Fibroblast of mammary gland (primary cell): ENCODE results near the gene EEFSEC.

Experiments
- DNase-seq: peaks from one replicate; pipeline ENCODE4 v3.0.0-alpha.2; 2010; ENCODE audit warnings: low read depth
- H3K4me3 ChIP-seq: 2 replicates; pipeline ENCODE4 v1.5.1; 2011; ENCODE audit warnings: low read depth, mild to moderate bottlenecking, low read length, moderate library complexity; ENCODE audit not compliant: control insufficient read depth
- TF ChIP-seq, protein P1 (sequence below): conservative IDR thresholded peaks from 2 replicates; pipeline ENCODE4 v1.5.1; 2011; ENCODE audit warnings: low read depth, low read length, inconsistent platforms; ENCODE audit not compliant: control insufficient read depth, insufficient read depth

Gene EEFSEC

DNA sequence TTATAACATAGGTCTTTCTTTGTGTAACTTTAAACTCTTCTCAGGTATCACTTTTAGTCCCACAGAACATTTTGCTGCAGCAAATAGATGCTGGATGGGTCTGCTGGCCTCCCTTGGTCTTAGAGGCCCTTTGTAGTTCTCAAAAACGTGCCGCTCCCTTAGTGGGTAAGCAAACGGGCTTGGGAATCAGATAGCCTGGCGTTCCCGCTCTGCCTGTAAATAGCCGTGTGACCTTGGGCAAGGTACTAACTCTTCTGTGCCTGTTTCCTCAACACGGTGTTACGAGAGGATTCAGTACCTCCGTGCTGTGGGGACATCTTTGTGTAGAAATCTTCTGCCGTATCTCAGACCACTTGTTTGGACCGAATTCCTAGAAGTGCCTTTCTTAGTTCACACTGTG is 249.0 kb downstream of the EEFSEC start:
- TF ChIP-seq, protein P1, sequence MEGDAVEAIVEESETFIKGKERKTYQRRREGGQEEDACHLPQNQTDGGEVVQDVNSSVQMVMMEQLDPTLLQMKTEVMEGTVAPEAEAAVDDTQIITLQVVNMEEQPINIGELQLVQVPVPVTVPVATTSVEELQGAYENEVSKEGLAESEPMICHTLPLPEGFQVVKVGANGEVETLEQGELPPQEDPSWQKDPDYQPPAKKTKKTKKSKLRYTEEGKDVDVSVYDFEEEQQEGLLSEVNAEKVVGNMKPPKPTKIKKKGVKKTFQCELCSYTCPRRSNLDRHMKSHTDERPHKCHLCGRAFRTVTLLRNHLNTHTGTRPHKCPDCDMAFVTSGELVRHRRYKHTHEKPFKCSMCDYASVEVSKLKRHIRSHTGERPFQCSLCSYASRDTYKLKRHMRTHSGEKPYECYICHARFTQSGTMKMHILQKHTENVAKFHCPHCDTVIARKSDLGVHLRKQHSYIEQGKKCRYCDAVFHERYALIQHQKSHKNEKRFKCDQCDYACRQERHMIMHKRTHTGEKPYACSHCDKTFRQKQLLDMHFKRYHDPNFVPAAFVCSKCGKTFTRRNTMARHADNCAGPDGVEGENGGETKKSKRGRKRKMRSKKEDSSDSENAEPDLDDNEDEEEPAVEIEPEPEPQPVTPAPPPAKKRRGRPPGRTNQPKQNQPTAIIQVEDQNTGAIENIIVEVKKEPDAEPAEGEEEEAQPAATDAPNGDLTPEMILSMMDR, result no peak

DNA sequence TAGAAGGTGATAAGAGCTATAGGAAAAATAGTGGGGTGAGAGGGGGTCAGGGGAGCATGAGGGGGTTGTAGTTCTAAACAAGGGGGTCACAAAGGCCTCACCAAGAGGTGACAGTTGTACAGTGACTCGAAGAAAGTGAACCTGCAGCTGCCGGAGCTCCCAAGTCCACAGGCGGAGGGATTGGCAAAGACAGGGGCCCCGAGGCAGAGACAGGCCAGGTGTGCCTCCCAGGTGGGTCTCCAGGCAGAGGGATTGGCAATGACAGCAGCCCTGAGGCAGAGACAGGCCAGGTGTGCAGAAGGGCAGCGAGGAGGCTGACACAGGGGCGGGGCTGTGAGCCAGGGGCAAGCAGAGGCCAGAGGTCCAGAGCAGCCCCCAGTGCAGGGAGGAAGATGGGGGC is 249.7 kb downstream of the EEFSEC start:
- TF ChIP-seq, protein P1, result no peak
- no peak for DNase-seq
- H3K4me3 ChIP-seq, result no peak overlapping the region

More for the DNA sequence above, 249.0 kb downstream of the EEFSEC start:
- no peak overlapping the region for H3K4me3 ChIP-seq
- DNase-seq, result no peak

DNA sequence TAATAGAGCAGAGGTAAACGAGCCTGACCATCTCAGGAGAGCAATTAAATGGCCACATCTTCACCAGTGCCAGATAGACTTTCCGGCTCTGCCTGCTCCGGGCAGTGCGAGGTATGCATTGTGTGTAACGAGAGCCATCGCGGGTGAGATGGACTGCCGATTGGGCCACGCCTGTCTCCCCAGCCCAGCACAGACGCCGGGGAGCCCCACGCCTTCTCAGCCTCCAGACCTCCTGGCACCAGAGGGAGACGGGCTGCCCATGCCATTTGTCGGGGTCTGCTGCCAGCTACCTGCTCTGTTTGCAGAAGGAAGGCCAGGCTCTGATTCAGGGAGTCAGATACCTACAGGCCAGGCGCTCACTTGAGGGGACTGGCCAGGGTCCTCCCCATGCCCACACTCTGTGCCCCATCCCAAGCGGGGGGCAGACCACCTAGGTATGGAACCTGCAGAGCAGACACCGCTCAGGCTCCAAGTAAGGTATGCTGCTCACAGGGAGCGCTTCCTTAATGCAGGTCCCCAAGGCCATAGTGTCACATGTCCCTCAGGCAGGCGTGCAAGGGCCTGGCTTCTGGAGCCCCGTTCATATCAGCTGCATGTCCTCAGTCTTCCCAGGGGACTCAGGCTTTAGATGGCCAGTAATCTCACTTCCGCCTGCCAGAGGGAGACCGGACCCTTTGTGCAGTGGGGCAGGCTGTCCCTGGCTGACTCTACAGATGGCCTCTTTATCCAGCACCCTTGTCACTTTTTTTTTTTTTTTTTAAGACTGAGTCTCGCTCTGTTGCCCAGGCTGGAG is 251.2 kb downstream of the EEFSEC start:
- TF ChIP-seq, protein P1, result no peak
- no peak for DNase-seq
- H3K4me3 ChIP-seq, result no peak overlapping the region

DNA sequence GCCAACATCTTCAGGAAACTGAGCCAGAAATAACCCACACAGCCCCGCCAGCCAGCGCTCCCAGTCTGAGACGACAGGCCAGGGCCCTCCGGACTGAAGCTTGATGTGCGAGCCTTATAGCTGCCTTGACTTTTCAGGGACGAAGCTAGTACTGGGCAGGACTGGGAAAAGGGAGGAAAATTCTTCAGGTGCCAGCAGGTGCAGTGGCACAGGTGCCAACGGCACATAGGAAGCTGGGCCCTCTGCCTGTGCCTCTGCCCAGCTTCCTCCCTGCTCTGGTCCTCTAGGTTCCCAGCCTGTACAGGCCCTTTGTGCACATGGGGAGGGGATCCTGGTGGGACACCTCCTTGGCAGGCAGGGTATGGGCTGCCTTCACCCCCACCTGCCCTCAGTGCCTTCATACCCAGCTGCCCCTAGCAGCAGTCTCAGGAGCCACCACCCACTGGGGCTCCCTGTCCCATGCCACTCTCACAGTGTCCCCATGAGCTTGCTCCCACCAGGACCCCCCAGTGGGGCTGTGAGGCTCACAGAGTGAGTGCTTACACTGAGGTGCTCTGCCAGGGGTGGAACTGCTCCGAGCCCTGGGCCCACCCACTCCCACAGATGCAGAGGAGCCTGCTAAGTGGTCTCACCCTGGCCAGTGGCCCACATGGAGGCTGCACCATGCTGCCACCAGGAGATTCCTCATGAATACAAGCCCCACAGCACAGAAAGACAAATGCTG is 252.4 kb downstream of the EEFSEC start:
- H3K4me3 ChIP-seq, result no peak overlapping the region
- no peak for DNase-seq
- TF ChIP-seq, protein P1, result no peak

DNA sequence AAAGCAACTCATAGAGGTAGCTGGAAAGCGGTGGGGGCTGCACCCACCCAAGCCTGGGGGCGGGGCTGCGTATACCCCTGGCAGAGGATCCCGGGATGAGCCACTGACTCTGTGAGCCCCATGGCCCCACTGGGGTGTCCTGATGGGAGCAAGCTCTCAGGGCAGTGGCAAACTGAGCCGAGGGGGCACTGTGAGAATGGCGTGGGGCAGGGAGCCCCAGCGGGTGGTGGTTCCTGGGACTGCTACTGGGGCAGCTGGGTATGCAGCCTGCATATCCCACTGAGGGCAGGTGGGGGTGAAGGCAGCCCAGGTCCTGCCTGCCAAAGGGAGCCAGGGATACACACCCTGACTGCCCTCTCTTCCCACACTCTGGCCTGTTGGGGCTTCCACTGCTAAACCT is 254.0 kb downstream of the EEFSEC start:
- TF ChIP-seq, protein P1, result no peak
- DNase-seq, result no peak

DNA sequence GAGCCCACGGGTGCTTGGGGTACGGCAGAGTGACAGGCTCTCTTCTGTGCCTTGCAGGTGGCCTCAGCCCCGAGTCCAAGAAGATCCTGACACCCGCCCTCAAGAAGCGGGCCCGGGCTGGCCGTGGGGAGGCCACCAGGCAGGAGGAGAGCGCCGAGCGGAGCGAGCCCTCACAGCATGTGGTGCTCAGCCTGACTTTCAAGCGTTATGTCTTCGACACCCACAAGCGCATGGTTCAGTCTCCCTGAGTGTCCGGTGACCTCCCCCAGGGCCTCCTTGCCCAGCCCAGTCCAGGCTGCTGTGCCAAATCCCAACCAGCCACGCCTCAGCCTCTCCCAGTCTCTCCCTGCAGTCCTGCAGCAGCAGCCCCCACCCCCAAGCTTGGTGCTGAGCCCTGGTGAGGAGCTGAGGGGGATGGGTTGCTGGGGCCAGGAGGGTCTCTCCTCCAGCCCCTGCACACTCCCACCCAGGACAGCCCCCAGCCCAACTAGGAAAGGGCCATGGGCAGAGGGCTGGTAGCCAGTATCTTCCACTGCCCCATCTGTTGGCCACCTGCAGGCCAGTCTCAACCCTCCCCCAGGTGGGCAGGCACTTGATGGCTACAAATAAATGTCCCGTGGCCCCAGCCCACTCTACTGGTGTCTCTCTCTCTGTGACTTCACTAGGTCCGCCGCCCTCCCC is 254.9 kb downstream of the EEFSEC start:
- DNase-seq, result no peak
- TF ChIP-seq, protein P1, result no peak
- H3K4me3 ChIP-seq, result no peak overlapping the region

More for the DNA sequence above, 254.0 kb downstream of the EEFSEC start:
- H3K4me3 ChIP-seq, result no peak overlapping the region
